BE2C (cell line): ENCODE results near the gene SHH.

Source experiments
- DNase-seq: peaks from one replicate; pipeline ENCODE4 v3.0.0-alpha.2; 2020
- H3K27me3 ChIP-seq: fragments of 250-450 bp; sonication (Bioruptor Pico); 2 replicates; pipeline ENCODE4 v1.5.1; 2020; ENCODE audit warnings: mild to moderate bottlenecking
- H3K36me3 ChIP-seq: fragments of 250-450 bp; sonication (Bioruptor Pico); 2 replicates; pipeline ENCODE4 v1.5.1; 2020; ENCODE audit warnings: mild to moderate bottlenecking
- H3K4me1 ChIP-seq: fragments of 250-450 bp; sonication (Bioruptor Pico); 2 replicates; pipeline ENCODE4 v1.5.1; 2020
- H3K4me3 ChIP-seq: 2 replicates; pipeline ENCODE4 v1.5.1; 2011; ENCODE audit warnings: low read depth, low read length
- H3K9me3 ChIP-seq: fragments of 250-450 bp; sonication (Bioruptor Pico); 2 replicates; pipeline ENCODE4 v1.5.1; 2020
- CTCF ChIP-seq: IDR thresholded peaks from 2 replicates; pipeline ENCODE4 v1.5.1; 2012; ENCODE audit warnings: mild to moderate bottlenecking, low read depth, low read length

Gene SHH

GRCh38 chr7:155814316-155815276 is 2.3 kb upstream of the SHH start:
- Histone ChIP-seq H3K4me3 (no peak overlapping the region), H3K36me3 (no peaks in the 10 kb centered on the region), H3K4me1 (no peaks in the 10 kb centered on the region), H3K9me3 (no peaks in the 10 kb centered on the region), H3K27me3 (peaks cover 51% of the 10 kb centered on the region)
- no peak for TF ChIP-seq CTCF
- no peak for DNase-seq

GRCh38 chr7:155813546-155814315 is 1.5 kb upstream of the SHH start:
- TF ChIP-seq CTCF, result no peak
- no peak for DNase-seq
- no peaks in the 10 kb centered on the region for H3K9me3 ChIP-seq
- H3K4me1 ChIP-seq, result no peaks in the 10 kb centered on the region
- no peaks in the 10 kb centered on the region for H3K36me3 ChIP-seq
- H3K4me3 ChIP-seq, result no peak overlapping the region
- peaks cover 59% of the 10 kb centered on the region for H3K27me3 ChIP-seq

- DNase-seq, result no peak
- Histone ChIP-seq H3K9me3 (no peaks in the 10 kb centered on the region), H3K4me1 (no peaks in the 10 kb centered on the region), H3K27me3 (peaks cover 66% of the 10 kb centered on the region), H3K36me3 (no peaks in the 10 kb centered on the region), H3K4me3 (no peak overlapping the region)
- TF ChIP-seq CTCF, result no peak
These were observed 862 bp upstream of the SHH start for GRCh38 chr7:155813125-155813524.

- no peaks in the 10 kb centered on the region for H3K36me3 ChIP-seq
- H3K27me3 ChIP-seq, result peaks cover 79% of the 10 kb centered on the region
- H3K4me1 ChIP-seq, result no peaks in the 10 kb centered on the region
- no peak for TF ChIP-seq CTCF
- no peak for DNase-seq
- H3K9me3 ChIP-seq, result no peaks in the 10 kb centered on the region
- no peak overlapping the region for H3K4me3 ChIP-seq
These were observed 736 bp downstream of the SHH start for GRCh38 chr7:155811560-155811894.

- no peaks in the 10 kb centered on the region for H3K36me3 ChIP-seq
- no peak for TF ChIP-seq CTCF
- peaks cover 85% of the 10 kb centered on the region for H3K27me3 ChIP-seq
- no peak for DNase-seq
- H3K9me3 ChIP-seq, result no peaks in the 10 kb centered on the region
- H3K4me1 ChIP-seq, result no peaks in the 10 kb centered on the region
- no peak overlapping the region for H3K4me3 ChIP-seq
These were observed 1.3 kb downstream of the SHH start for GRCh38 chr7:155810770-155811559.
